ENCODE results near the gene GABRR3.
"Not testable (repeated sequence)": the region's sequence is repeated elsewhere in the genome, so short reads cannot be mapped to it uniquely, and the experiment has no call there.

The GABRR3 gene

DNA sequence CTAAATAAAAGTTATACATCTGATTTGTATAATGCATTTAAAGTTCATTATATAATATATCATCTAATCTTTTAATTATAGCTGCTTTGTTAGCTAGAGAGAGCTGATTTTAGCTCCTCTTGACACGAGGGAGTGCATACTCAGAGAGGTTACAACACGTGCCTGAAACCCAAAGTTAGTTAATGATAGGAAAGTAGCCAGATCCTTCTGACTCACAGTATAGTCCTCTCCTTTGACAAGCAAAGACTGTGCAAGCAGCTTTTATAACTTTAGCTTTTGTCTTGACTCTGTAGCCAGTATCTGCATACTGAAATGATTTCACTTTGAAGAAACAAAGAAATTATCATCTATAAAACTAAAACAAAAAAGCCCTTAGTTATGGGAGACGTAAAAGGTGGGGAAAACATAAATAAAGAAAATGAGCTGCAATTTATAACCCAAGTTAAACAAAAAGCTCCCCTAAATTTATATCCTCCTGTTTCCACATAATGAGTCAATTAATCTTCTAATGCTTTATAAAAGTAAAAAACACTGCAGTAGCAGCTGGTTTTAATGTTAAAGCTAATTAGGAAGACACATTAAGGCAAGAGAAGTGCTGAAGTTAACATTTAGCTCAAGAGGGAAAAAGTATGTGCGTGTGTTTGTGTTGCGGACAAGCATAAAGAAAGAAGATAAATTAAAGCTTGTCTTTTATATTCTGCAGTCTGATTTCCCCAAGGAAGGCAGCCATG is 13.1 kb downstream of the GABRR3 start:
- DNase-seq = peak; percentile 16

DNA sequence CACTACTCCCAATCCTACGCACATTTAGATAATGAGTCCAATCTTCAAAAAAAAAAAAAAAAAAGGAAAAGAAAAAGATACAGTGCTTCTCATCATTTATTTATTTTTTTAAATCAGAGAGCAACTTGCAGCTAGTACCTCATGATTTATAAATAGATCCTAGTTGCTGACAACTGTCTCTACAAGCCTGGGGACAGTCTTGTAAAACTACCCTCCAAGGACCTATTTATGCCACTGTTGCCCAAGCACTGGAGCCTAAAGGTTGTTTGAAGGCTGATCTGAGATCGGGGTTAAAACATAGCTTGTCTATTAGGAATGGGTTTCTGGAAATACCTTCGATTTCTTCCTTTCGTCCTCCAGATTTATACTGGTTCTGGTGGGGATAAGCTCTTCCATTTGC is 14.7 kb downstream of the GABRR3 start:
- DNase-seq = no peak

DNA sequence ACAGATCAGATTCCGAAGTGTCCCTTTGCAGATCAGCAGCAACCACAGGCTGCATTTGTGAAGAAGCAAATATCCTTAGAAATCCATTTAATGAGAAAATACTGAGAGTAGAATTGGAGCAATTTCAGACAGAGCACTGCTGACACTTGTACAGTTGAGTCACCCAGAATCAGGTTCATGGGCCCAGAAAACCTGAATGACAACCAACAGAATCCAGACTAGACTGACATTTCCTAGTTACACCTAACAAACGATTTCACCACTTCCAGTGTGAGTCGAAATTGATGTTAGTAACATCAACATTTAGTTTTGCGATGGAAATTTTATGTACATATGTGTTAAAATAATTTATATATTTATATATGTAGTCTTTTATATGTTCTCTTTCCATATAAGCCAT is 16.8 kb downstream of the GABRR3 start:
- DNase-seq = no peak

GRCh38 chr3:98014268-98014585 is 20.9 kb downstream of the GABRR3 start:
- no peak for DNase-seq

DNA sequence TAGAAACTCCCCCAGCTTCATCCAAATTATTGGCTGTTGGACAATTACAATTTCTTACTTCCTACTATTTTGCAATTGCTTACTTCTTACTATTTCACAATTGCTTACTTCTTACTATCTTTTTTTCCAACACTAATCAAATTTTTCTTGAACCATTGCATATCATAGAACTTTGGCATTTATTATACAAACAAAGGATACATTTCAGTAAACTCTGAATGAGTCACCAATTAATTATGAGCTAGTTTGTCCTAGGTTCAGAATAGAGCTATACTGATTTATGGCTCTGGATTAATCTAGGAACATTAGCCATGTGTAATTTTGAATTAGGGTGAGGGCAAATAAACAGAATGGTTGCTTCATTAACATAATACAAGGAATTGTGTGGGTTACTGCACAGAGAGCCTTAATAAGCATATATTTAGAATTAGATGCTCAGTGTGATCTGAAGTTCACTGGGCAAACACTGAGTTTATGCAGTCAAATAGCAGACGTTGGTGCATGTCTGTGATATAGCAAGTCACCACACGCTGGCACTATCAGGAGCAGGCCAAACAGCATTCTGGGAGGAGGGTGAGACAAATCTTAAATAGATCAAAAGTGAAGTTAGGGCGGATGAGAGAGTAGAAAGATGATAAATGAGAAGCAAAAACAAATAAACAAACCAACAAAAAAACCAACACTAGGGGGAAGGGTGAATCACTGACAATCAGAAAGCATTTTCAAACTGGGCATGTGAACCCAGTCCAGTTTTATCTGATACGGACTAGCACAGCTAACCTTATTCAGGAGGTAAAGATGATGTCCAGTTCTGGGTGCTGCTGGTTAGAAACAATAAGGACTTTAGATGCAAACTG is 21.5 kb downstream of the GABRR3 start:
- DNase-seq = no peak

- no peak for DNase-seq
These were observed 22.1 kb downstream of the GABRR3 start for GRCh38 chr3:98012979-98013378.

GRCh38 chr3:98010883-98011449 is 24.1 kb downstream of the GABRR3 start:
- not testable (repeated sequence) for DNase-seq

DNA sequence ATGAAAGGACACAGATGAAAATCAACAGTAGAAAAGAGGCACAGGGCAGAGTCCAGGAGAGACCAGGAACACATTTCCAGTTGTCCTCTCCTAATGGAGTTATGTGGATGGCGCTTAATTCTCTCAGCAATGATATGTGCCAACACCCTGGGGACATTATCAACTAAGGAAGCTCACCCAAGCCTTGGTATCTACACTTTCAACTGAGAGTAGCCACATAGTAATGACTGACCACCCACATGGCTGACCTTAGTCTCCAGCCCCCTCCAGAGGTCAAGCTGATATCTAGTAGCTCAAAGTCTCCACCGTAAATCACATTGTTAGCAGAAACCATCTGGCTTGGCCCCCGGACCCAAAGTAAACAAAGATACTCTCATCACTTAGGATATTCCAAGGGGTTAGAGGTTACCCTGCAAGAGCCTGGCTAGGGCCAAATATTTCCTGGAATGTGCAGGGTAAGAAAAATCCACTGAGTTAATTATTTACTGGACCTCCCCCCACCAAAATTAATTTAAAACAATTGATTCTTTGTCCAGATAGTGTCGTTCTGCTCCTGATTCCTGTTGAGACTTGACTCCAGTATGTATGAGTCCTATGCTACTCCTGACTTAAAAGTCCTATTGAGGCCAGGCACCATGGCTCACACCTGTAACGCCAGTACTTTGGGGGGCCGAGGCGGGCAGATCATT is 24.8 kb downstream of the GABRR3 start:
- DNase-seq = no peak

DNA sequence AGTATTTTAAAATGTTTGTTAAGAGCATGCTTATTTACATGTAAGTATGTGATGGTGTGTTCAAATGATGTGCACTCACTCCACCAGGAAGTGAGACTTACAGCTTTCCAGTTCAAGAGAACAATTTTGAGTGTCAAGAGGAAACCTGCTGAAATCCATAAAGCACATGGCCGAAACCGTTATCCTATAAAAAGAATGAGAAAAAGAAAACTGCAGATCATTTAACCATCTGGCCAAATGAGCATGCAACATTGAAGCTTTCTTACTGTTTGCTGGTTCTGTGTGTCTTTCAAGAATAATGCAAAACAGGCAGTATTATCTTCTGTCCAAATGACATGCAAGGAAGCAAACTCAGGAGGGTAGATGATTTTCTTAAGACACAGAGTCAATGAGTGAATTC is 26.3 kb downstream of the GABRR3 start:
- no peak for DNase-seq

- DNase-seq = no peak
These were observed 29.7 kb downstream of the GABRR3 start for GRCh38 chr3:98005438-98005837.

- DNase-seq = no peak
These were observed 30.4 kb downstream of the GABRR3 start for GRCh38 chr3:98004721-98005120.

GRCh38 chr3:98003306-98003969 is 31.7 kb downstream of the GABRR3 start:
- DNase-seq = no peak

GRCh38 chr3:98002717-98003116 is 32.4 kb downstream of the GABRR3 start:
- DNase-seq = no peak

DNA sequence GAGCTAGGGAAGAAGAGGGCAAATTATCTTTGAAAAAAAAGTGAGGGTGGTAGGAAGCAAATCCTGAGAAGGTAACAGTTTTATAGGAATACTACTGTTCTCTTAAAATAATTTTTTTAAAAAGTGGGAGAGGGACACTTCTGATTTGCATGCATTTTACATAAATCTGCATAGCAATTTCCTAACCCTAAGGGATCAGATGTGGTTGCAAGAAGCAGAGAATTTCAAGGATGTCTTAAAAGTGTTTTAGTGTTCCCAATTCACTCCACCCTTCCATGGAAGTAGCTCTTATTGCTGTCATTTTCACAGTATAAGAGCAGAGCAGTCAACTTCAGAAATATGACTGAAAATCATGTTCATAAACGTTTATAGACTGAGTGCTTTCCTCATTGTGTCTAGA is 35.1 kb downstream of the GABRR3 start:
- DNase-seq = no peak

GRCh38 chr3:97999103-97999502 is 36.0 kb downstream of the GABRR3 start:
- DNase-seq = no peak

- DNase-seq = no peak
These were observed 38.1 kb downstream of the GABRR3 start for GRCh38 chr3:97996988-97997387.

- no peak for DNase-seq
These were observed 40.7 kb downstream of the GABRR3 start for GRCh38 chr3:97994328-97994945.

DNA sequence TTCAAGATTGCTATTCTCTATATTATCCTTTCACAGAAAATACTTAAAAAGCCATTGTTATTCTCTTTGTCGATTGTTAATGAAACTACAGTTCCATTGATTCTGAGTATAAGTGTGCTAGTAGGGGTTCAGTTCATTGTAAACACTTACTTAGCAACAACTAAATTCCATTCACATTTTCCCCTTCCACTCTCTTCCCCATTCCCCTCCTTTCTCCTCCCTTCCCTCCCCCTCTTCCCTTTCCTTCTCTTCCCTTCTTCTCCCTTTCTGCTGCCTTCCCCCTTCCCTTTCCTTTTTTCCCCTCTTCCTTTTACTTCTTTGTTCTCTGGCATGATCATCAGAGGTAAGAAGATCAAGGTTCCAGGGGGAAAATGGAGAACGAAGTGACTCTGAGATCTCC is 41.6 kb downstream of the GABRR3 start:
- no peak for DNase-seq

DNA sequence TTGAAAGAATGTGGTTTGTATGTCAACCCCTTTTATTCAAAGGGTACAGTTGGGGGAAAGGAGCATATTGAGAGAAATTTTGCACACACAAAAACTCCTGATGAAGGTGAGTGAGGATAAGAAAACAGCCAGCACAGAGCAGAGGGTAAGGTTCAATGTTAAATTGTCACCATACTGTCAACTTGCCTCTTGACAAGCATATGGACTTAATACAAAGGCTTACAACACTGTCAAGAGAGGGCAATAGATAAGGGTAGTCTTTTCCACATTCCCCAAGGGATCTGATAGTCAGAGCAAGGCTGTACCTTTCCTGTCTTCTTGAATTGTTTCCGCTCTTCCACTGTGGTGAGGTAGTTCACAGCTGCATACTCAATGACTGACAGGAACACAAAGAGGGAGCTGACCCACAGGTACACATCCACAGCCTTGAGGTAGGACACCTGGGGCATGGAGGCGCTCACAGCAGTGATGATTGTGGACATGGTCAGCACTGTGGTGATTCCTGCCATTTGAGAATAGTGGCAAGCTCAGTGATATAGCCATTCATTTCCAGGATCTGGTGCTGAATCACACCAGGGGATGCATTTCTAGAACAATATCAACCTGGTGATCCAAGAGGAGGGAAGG is 42.5 kb downstream of the GABRR3 start:
- DNase-seq = no peak

DNA sequence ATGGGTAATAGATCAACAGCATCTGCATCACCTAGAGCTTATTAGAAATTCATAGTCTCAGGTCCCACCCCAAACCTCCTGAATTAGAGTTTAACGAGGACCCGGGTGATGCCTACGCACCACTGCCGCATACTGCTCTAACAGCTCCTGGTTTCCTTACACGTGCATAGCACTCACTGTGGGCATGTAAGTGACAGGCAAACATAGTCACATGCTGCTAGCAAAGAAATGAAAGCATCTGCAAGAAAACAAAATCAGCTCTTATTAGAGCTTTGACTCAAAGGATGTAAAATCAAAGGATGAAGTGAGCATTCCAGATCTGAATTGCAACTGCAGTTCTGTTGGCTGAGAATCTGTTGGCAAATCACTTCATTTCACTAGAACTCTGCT is 43.8 kb downstream of the GABRR3 start:
- DNase-seq = no peak

DNA sequence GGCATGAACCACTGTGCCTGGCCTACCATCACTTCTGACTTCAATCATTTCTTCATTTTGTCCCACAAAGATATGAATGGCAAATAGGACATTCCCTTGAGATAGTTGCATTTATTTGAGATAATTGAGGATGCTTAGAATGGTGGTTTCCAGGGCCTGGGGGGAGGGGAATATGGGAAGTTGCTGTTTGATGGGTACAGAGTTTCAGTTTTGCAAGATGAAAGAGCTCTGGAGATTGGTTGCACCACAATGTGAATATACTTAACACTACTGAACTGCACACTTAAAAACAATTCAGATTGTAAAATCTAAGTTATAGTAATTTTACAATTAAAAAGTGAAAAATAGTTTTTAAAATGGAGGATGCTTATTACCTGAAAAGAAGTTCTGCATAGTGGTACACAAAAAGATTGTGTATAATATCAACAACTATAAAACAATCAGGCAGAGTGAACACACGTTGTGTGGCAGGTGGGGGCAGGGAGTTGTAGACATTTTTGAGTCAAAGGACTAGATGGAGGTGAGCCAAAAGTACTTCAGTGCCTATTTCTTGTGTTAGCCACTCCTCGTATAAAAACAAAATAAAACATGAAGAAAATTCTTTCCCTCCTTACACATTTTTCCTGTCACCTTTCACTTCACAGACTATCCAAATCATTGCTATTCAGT is 44.4 kb downstream of the GABRR3 start:
- DNase-seq = peak; percentile 36

Measured in DMS79 treated with DMSO at 0.1 percent for 48 hours (cell line).